BJ (cell line): ENCODE data around the gene CATSPER4. TPM values are rescaled to one million over a fixed set of nuclear protein-coding genes. Genes with fewer than 3 reads are reported as not detected.

ENCODE experiments used
- CTCF ChIA-PET: fragments of 350-600 bp; formaldehyde crosslinking; extraction: SDS; loops from one replicate; lab custom pipeline; 2021; ENCODE audit warnings: antibody characterized with exemption, inconsistent platforms; lab: Yijun Ruan, JAX
- POLR2A ChIA-PET: fragments of 300-600 bp; sonication (Branson Sonifier 250); formaldehyde crosslinking; extraction: SDS; loops from one replicate; lab custom pipeline; 2021; ENCODE audit warnings: antibody characterized with exemption; lab: Charles Lee
- DNase-seq: peaks from one replicate; pipeline ENCODE4 v3.0.0-alpha.2; 2011; ENCODE audit warnings: low read depth
- H3K27me3 ChIP-seq: 2 replicates; pipeline ENCODE4 v1.6.0; 2011; ENCODE audit warnings: low read length; ENCODE audit not compliant: control insufficient read depth, insufficient read depth
- H3K36me3 ChIP-seq: 2 replicates; pipeline ENCODE4 v1.5.1; 2011; ENCODE audit warnings: low read length; ENCODE audit not compliant: control insufficient read depth, insufficient read depth
- H3K4me3 ChIP-seq: 2 replicates; pipeline ENCODE4 v1.5.1; 2011; ENCODE audit warnings: low read depth, mild to moderate bottlenecking, control low read depth, low read length
- CTCF ChIP-seq: IDR thresholded peaks from 2 replicates; pipeline ENCODE4 v1.5.1; 2011; ENCODE audit warnings: low read depth, mild to moderate bottlenecking, control low read depth, inconsistent platforms, low read length, moderate library complexity; ENCODE audit not compliant: insufficient read depth
- polyA plus RNA-seq: library from polyadenylated mRNA; depleted of rRNA; stranded (reverse); fragments of >200 nt; gene quantifications from 2 replicates; pipeline ENCODE4 v1.2.3, GENCODE V29; 2011

Gene CATSPER4
- polyA plus RNA-seq, 1 experiment = not detected

GRCh38 chr1:26175346-26175745 lies 15.1 kb upstream of the CATSPER4 start:
- ChIA-PET POLR2A (interaction anchor here (0.6 kb wide), 1 partner anchor 175 kb away, joined by 3 read pairs; no protein-coding TSS in a partner anchor), CTCF (interaction anchor here (0.6 to 2.1 kb wide), 2 partner anchors 10 to 89 kb away, joined by 3 to 5 read pairs; no protein-coding TSS in a partner anchor)
- no peaks in the 10 kb centered on the region for H3K27me3 ChIP-seq
- no peak for DNase-seq
- H3K36me3 ChIP-seq = no peaks in the 10 kb centered on the region; the same call in 1 of the 2 replicates
- no peak overlapping the region for H3K4me3 ChIP-seq
- no peak for TF ChIP-seq CTCF

DNA sequence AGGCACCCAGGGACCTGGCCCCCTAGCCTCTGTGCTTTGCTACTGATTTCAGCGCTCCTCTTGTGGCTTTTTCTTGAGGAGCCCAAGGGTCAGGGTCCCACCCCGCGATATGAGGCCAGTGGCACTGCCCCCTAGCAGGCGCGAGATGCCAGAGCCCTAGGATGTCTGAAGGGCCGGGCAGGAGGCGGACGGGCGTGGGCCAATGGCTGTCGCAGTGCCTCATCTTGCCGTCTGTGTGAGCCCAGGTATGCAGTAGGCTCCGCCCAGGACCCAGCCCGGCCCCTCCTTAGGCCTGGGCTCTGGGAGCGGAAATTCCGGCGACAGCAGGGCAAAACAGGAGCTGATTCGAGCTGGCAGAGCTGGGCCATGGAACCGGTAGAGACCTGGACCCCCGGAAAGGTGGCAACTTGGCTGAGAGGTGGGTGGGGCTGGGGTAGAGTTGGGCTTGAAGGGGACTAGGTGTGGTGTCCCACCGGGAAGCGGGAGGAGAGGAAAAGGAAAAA lies 13.2 kb upstream of the CATSPER4 start, which contains the start of gene CNKSR1:
Gene CNKSR1, plus strand, starts transcription at position 310 of the 503 bp plus-strand sequence. Its CDS starts 57 bp downstream, at position 367.
- Histone ChIP-seq H3K4me3 (no peak within 1 kb of the TSS), H3K27me3 (no peaks in the 10 kb centered on the region), H3K36me3 (no peaks in the 10 kb centered on the region)
- CTCF ChIA-PET = interaction anchor here (1.5 to 2.1 kb wide), 2 partner anchors 12 to 144 kb away, joined by 5 to 7 read pairs; no protein-coding TSS in a partner anchor
- DNase-seq = no peak
- TF ChIP-seq CTCF = no peak
- POLR2A ChIA-PET = no interaction called here

DNA sequence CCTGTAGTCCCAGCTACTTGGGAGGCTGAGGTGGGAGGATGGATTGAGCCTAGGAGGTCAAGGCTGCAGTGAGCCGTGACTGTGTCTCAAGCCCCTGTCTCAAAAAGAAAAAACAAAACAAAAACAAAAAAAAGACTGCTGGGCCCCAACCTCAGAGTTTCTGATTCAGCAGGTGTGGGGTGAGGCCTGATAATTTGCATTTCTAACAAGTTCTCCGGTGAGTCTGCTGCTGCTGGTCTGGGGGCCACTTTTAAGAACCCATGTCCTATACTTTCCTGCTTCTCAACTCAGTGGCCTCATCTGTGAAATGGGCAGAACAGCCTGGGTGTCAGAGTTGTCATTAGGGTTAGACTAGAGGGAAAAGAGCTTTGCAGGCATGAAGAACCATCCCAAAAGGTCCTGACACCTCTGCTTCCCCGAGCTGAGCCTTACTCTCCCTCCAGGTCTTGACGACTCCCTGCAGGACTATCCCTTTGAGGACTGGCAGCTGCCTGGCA lies 10.3 kb upstream of the CATSPER4 start:
- no peak for DNase-seq
- ChIA-PET POLR2A (no interaction called here), CTCF (interaction anchor here (0.8 to 4.6 kb wide), 4 partner anchors 9 to 142 kb away, joined by 3 to 21 read pairs (median 4); partner anchors contain the start of genes C1orf232, ZNF593 and ZNF593OS)
- Histone ChIP-seq H3K27me3 (no peaks in the 10 kb centered on the region), H3K4me3 (no peak overlapping the region), H3K36me3 (no peaks in the 10 kb centered on the region)
- no peak for TF ChIP-seq CTCF

- H3K27me3 ChIP-seq = no peaks in the 10 kb centered on the region
- no peak for TF ChIP-seq CTCF
- CTCF ChIA-PET = interaction anchor here (0.6 to 4.6 kb wide), 4 partner anchors 10 to 1719 kb away, joined by 3 to 21 read pairs (median 6); partner anchors contain the start of genes C1orf232, ZNF593 and ZNF593OS
- H3K36me3 ChIP-seq = no peaks in the 10 kb centered on the region
- POLR2A ChIA-PET = no interaction called here
- DNase-seq = no peak
- no peak overlapping the region for H3K4me3 ChIP-seq
Observed at GRCh38 chr1:26181586-26182382, 8.6 kb upstream of the CATSPER4 start.

DNA sequence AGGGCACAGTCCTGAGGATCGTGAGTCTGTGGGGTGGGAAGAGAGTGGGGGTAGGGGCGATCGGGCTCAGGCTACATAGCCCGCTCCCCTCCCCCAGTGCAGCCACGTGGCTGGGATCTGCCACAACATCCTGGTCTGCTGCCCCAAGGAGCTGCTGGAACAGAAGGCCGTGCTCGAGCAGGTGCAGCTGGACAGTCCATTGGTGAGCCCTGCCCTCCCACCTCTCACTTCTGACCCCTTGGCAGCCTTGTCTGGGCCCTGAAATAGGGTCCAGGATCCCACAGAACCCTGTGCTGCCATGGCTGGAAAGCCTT lies 8.1 kb upstream of the CATSPER4 start:
- CTCF ChIA-PET = interaction anchor here (1.1 to 4.6 kb wide), 3 partner anchors 11 to 235 kb away, joined by 4 to 21 read pairs (median 7); partner anchors contain the start of genes C1orf232, ZNF593 and ZNF593OS
- TF ChIP-seq CTCF = no peak
- H3K4me3 ChIP-seq = no peak overlapping the region
- no peaks in the 10 kb centered on the region for H3K36me3 ChIP-seq
- POLR2A ChIA-PET = no interaction called here
- no peaks in the 10 kb centered on the region for H3K27me3 ChIP-seq
- no peak for DNase-seq
